ENCODE measurements around the gene TICAM2.

TICAM2 gene

DNA sequence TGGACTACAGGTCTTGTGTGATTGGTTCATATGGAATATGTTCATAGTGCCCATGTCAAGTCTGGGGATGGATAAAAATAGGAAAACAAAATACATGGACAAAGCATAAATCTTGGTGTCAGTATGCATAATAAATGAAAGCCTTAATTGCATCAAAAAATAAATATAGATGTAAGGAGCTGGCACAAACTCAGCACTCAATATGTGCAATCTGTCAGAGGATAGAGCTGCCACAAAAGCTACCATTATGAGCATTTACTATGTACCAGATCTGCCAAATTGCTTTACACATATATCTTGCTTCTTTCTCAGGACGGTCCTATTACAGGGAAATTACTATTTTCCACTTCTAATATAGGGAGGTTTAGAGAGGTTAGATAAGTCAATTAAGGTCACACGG lies 41.8 kb upstream of the TICAM2 start:
- Histone ChIP-seq H3K4me2 (ENCODE audit: low read length) (no peak overlapping the region), H2AFZ (ENCODE audit: low read depth, low read length) (no peak overlapping the region), H3K4me3 (ENCODE audit: low read length) (no peak overlapping the region), H3K27ac (ENCODE audit: low read length) (no peak overlapping the region), H4K20me1 (ENCODE audit: insufficient read depth, low read length) (peaks cover 26% of the 10 kb centered on the region), H3K4me1 (ENCODE audit: low read length) (peaks cover 7% of the 10 kb centered on the region), H3K9me3 (ENCODE audit: insufficient read depth, low read length) (no peaks in the 10 kb centered on the region), H3K9ac (ENCODE audit: low read length) (no peak overlapping the region), H3K27me3 (ENCODE audit: low read depth, low read length) (peaks cover 91% of the 10 kb centered on the region), H3K79me2 (ENCODE audit: low read length) (no peaks in the 10 kb centered on the region), H3K36me3 (replicated peaks; ENCODE audit: low read depth, low read length) (no peaks in the 10 kb centered on the region)
- TF ChIP-seq EZH2phosphoT487 (IDR thresholded peaks at IDR 0.05; ENCODE audit: low read depth), result no peak
- TF ChIP-seq, protein P1, sequence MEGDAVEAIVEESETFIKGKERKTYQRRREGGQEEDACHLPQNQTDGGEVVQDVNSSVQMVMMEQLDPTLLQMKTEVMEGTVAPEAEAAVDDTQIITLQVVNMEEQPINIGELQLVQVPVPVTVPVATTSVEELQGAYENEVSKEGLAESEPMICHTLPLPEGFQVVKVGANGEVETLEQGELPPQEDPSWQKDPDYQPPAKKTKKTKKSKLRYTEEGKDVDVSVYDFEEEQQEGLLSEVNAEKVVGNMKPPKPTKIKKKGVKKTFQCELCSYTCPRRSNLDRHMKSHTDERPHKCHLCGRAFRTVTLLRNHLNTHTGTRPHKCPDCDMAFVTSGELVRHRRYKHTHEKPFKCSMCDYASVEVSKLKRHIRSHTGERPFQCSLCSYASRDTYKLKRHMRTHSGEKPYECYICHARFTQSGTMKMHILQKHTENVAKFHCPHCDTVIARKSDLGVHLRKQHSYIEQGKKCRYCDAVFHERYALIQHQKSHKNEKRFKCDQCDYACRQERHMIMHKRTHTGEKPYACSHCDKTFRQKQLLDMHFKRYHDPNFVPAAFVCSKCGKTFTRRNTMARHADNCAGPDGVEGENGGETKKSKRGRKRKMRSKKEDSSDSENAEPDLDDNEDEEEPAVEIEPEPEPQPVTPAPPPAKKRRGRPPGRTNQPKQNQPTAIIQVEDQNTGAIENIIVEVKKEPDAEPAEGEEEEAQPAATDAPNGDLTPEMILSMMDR (IDR thresholded peaks at IDR 0.05; ENCODE audit: low read depth, low read length), result no peak

DNA sequence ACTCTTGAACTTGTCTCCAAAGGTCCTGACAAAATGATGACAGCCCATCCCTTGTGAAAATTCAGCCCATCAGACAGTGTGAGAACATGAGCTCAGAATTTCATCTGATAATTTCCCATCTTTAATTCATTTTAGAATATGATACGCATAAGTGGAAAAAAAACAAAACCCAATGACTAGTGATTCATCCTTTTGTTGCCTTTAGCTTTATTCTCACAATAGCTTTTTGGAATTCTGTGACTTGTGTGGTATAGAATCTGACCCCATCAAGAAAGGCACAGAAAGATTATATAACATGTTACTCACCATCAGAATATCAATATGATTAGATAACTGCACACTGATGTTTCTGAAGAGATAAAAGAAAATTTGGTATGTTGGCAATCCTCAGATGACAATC lies 39.7 kb upstream of the TICAM2 start:
- no peak overlapping the region for H3K9ac ChIP-seq (ENCODE audit: low read length)
- no peak overlapping the region for H2AFZ ChIP-seq (ENCODE audit: low read depth, low read length)
- H3K4me3 ChIP-seq (ENCODE audit: low read length), result no peak overlapping the region
- H3K4me1 ChIP-seq (ENCODE audit: low read length), result peaks cover 27% of the 10 kb centered on the region
- no peaks in the 10 kb centered on the region for H3K36me3 ChIP-seq (replicated peaks; ENCODE audit: low read depth, low read length)
- peaks cover 89% of the 10 kb centered on the region for H3K27me3 ChIP-seq (ENCODE audit: low read depth, low read length)
- TF ChIP-seq, protein P1 (IDR thresholded peaks at IDR 0.05; ENCODE audit: low read depth, low read length), result no peak
- no peak for TF ChIP-seq EZH2phosphoT487 (IDR thresholded peaks at IDR 0.05; ENCODE audit: low read depth)
- no peaks in the 10 kb centered on the region for H3K79me2 ChIP-seq (ENCODE audit: low read length)
- no peak overlapping the region for H3K4me2 ChIP-seq (ENCODE audit: low read length)
- peaks cover 45% of the 10 kb centered on the region for H4K20me1 ChIP-seq (ENCODE audit: insufficient read depth, low read length)
- H3K9me3 ChIP-seq (ENCODE audit: insufficient read depth, low read length), result no peaks in the 10 kb centered on the region
- H3K27ac ChIP-seq (ENCODE audit: low read length), result no peak overlapping the region

DNA sequence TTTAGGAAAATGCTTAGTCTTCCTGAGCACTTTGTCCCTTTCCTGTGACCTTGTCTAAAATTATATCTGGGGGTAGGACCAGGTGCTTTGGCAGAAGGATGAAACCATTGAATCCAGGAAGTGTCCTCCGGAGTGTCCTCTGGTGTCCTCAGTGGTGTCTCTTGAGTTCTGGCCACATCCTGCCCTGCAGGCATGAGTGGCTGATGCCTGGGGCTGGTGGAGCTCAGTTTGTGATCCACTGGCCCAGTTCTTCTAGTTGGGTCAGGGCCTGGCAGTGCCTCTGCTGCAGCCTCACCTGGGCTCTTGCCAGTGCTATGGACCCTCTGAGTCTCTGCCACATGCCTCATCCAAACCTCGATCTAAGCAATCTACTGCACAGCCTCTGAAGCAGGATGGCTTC lies 38.0 kb upstream of the TICAM2 start:
- Histone ChIP-seq H3K79me2 (ENCODE audit: low read length) (no peaks in the 10 kb centered on the region), H3K4me2 (ENCODE audit: low read length) (no peak overlapping the region), H3K36me3 (replicated peaks; ENCODE audit: low read depth, low read length) (no peaks in the 10 kb centered on the region), H3K9me3 (ENCODE audit: insufficient read depth, low read length) (no peaks in the 10 kb centered on the region), H3K4me3 (ENCODE audit: low read length) (no peak overlapping the region), H3K9ac (ENCODE audit: low read length) (no peak overlapping the region), H3K4me1 (ENCODE audit: low read length) (peaks cover 36% of the 10 kb centered on the region), H2AFZ (ENCODE audit: low read depth, low read length) (no peak overlapping the region), H3K27ac (ENCODE audit: low read length) (no peak overlapping the region), H4K20me1 (ENCODE audit: insufficient read depth, low read length) (peaks cover 61% of the 10 kb centered on the region), H3K27me3 (ENCODE audit: low read depth, low read length) (peaks cover 90% of the 10 kb centered on the region)
- TF ChIP-seq, protein P1 (IDR thresholded peaks at IDR 0.05; ENCODE audit: low read depth, low read length), result no peak
- TF ChIP-seq EZH2phosphoT487 (IDR thresholded peaks at IDR 0.05; ENCODE audit: low read depth), result no peak

DNA sequence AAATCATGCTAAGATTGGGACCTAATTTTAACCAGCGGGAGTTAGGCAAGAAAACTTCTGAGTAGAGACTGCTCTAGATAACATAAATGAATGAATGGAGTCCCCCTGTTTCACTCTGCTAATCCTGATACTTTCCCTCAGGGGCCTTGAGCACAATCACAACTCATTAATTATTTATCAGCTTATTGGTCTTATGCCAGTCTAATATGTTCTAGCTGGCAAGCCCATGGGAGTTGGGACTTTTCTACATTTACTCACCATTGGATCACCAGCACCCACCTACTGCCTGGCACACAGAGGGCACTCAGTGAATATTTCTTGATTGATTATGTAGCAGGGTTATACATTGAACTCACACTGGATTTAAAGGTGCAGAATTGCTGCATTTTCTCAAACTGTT lies 37.1 kb upstream of the TICAM2 start:
- Histone ChIP-seq H3K36me3 (replicated peaks; ENCODE audit: low read depth, low read length) (no peaks in the 10 kb centered on the region), H3K4me1 (ENCODE audit: low read length) (peaks cover 39% of the 10 kb centered on the region), H3K4me2 (ENCODE audit: low read length) (peak overlapping the region; percentile 34; the same call in 1 of the 2 replicates), H3K27me3 (ENCODE audit: low read depth, low read length) (peaks cover 83% of the 10 kb centered on the region), H3K4me3 (ENCODE audit: low read length) (no peak overlapping the region), H4K20me1 (ENCODE audit: insufficient read depth, low read length) (peaks cover 56% of the 10 kb centered on the region), H3K9ac (ENCODE audit: low read length) (no peak overlapping the region), H2AFZ (ENCODE audit: low read depth, low read length) (no peak overlapping the region), H3K9me3 (ENCODE audit: insufficient read depth, low read length) (no peaks in the 10 kb centered on the region), H3K79me2 (ENCODE audit: low read length) (no peaks in the 10 kb centered on the region), H3K27ac (ENCODE audit: low read length) (no peak overlapping the region)
- TF ChIP-seq EZH2phosphoT487 (IDR thresholded peaks at IDR 0.05; ENCODE audit: low read depth), result no peak
- TF ChIP-seq, protein P1 (IDR thresholded peaks at IDR 0.05; ENCODE audit: low read depth, low read length), result no peak
